ENCODE data around the gene ENPEP.
A peak's percentile ranks its signal among the peaks of the same experiment; 100 is the strongest.
"Not testable (repeated sequence)": the region's sequence is repeated elsewhere in the genome, so short reads cannot be mapped to it uniquely, and the experiment has no call there.

The ENPEP gene

DNA sequence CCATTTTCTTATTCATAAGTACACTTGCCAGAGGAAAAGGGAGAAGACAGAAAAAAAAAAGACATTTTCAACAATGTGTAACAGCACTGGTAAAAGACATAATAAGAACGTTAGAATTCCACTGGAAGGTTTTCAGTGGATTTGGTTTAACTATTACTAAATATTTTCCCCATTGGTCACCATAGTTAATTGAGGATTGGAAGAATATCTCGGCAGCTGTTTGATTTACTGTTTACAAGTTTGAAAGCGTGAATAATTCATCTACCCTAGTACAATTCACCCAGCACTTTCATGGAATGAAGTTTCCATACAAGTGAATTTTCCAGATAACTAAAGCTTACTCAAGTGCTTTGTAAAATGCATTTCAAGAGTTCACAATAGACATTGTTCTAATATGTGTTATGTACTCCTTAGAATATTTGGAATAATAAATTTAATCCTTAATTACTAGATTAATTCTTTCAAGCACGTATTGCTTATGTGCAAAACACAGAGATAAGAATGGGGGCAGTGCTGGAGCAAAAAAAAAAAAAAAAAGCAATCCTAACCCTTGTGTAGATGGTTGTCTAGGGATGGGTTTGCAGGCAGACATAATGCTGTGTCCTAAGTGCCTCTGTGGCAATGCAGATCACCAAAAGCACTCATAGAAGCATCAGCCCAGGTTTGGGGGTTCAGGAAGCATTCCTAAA is 57.1 kb downstream of the ENPEP start:
- Histone ChIP-seq H3K27me3 (ENCODE audit: control insufficient read depth, insufficient read depth, low read length) (no peaks in the 10 kb centered on the region), H3K4me2 (ENCODE audit: low read length) (peak overlapping the region; percentile 61), H3K4me1 (ENCODE audit: control insufficient read depth, insufficient read depth, low read length) (peaks cover 18% of the 10 kb centered on the region), H3K9ac (ENCODE audit: low read depth, low read length) (peak overlapping the region; percentile 62), H3K4me3 (ENCODE audit: low read length) (peak overlapping the region; percentile 34), H3K36me3 (ENCODE audit: insufficient read depth, low read length) (no peaks in the 10 kb centered on the region), H3K9me3 (replicated peaks; ENCODE audit: low read length) (no peaks in the 10 kb centered on the region)

- H3K36me3 ChIP-seq (ENCODE audit: insufficient read depth, low read length): no peaks in the 10 kb centered on the region
- H3K4me2 ChIP-seq (ENCODE audit: low read length): peak overlapping the region; percentile 61
- H3K4me3 ChIP-seq (ENCODE audit: low read length): peak overlapping the region; percentile 34
- peaks cover 18% of the 10 kb centered on the region for H3K4me1 ChIP-seq (ENCODE audit: control insufficient read depth, insufficient read depth, low read length)
- no peaks in the 10 kb centered on the region for H3K9me3 ChIP-seq (replicated peaks; ENCODE audit: low read length)
- H3K9ac ChIP-seq (ENCODE audit: low read depth, low read length): peak overlapping the region; percentile 62
- no peaks in the 10 kb centered on the region for H3K27me3 ChIP-seq (ENCODE audit: control insufficient read depth, insufficient read depth, low read length)
These were observed 57.6 kb downstream of the ENPEP start for GRCh38 chr4:110533590-110533910.

DNA sequence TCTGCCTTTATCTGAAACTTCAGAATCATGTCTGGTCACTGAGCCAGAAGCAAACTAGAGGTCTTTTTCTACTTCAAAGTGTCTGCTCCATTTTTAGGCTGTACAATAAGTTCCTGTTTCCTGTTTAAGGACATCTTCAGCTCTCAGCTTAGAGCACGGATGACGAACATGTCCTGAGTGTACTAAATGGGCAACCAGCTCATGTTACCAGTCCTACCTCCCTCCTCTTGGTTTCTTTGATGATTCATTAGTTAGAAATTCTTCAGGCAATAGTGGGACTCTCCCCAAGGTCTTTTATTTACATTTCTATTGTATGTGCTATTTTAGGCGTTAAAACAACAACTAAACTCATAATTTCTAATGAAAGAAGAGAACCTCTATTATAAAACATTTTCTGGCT is 58.0 kb downstream of the ENPEP start:
- H3K36me3 ChIP-seq (ENCODE audit: insufficient read depth, low read length): no peaks in the 10 kb centered on the region
- peak overlapping the region; percentile 61 for H3K4me2 ChIP-seq (ENCODE audit: low read length)
- H3K4me3 ChIP-seq (ENCODE audit: low read length): peak overlapping the region; percentile 34
- H3K27me3 ChIP-seq (ENCODE audit: control insufficient read depth, insufficient read depth, low read length): no peaks in the 10 kb centered on the region
- H3K9ac ChIP-seq (ENCODE audit: low read depth, low read length): peak overlapping the region; percentile 62
- no peaks in the 10 kb centered on the region for H3K9me3 ChIP-seq (replicated peaks; ENCODE audit: low read length)
- peaks cover 18% of the 10 kb centered on the region for H3K4me1 ChIP-seq (ENCODE audit: control insufficient read depth, insufficient read depth, low read length)

- Histone ChIP-seq H3K9me3 (replicated peaks; ENCODE audit: low read length) (no peaks in the 10 kb centered on the region), H3K9ac (ENCODE audit: low read depth, low read length) (no peak overlapping the region), H3K4me3 (ENCODE audit: low read length) (peak overlapping the region; percentile 3)
These were observed 64.6 kb downstream of the ENPEP start for GRCh38 chr4:110540581-110540980.

DNA sequence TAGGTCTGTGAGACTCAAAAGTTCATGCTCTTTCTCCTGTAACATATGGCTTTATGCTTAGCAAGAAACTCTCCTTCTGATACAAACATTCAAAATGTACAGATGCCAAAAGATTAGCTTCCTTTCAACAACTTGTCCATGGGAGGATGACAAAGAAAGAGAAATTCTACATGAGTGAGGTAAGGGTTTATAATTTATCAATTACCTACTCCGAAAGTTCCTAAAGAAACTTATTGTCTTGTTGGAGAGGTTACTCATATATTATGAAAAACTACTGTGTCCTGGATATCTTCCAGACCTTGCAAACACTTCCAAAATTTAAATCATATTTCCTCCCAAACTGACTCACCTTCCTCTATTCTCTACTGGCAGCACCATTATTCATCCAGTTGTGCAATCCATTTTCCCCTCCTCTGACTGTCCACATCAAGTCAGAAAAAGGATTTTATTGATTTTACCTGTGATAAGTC is 65.1 kb downstream of the ENPEP start:
- Histone ChIP-seq H3K4me2 (ENCODE audit: low read length) (peak overlapping the region; percentile 49), H3K9ac (ENCODE audit: low read depth, low read length) (no peak overlapping the region), H3K27me3 (ENCODE audit: control insufficient read depth, insufficient read depth, low read length) (no peaks in the 10 kb centered on the region), H3K4me1 (ENCODE audit: control insufficient read depth, insufficient read depth, low read length) (peaks cover 18% of the 10 kb centered on the region), H3K4me3 (ENCODE audit: low read length) (peak overlapping the region; percentile 3), H3K9me3 (replicated peaks; ENCODE audit: low read length) (no peaks in the 10 kb centered on the region), H3K36me3 (ENCODE audit: insufficient read depth, low read length) (no peaks in the 10 kb centered on the region)

More at GRCh38 chr4:110540581-110540980, 64.6 kb downstream of the ENPEP start:
- Histone ChIP-seq H3K4me1 (ENCODE audit: control insufficient read depth, insufficient read depth, low read length) (peaks cover 18% of the 10 kb centered on the region), H3K4me2 (ENCODE audit: low read length) (peak overlapping the region; percentile 49), H3K27me3 (ENCODE audit: control insufficient read depth, insufficient read depth, low read length) (no peaks in the 10 kb centered on the region), H3K36me3 (ENCODE audit: insufficient read depth, low read length) (no peaks in the 10 kb centered on the region)

DNA sequence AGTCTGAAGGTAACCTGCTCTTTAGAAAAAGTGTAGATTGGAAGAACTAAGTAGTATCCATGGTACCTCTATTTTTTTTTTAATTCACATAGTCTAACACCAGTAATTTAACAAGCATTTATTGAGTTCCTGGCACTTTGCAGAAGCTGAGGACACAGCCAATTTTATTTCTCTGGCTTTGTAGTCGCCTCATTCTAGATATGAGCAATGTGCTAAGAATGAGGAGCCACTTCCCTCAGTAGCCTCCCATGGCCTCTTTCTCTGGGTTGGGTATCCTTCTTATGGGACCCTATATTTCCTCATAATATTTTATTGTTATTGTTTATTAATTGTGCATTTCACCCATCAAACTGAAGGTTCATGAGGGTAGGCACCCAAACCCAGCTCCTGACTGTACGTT is 67.6 kb downstream of the ENPEP start:
- peaks cover 18% of the 10 kb centered on the region for H3K4me1 ChIP-seq (ENCODE audit: control insufficient read depth, insufficient read depth, low read length)
- H3K27me3 ChIP-seq (ENCODE audit: control insufficient read depth, insufficient read depth, low read length): no peaks in the 10 kb centered on the region
- no peak overlapping the region for H3K9ac ChIP-seq (ENCODE audit: low read depth, low read length)
- no peaks in the 10 kb centered on the region for H3K9me3 ChIP-seq (replicated peaks; ENCODE audit: low read length)
- H3K36me3 ChIP-seq (ENCODE audit: insufficient read depth, low read length): no peaks in the 10 kb centered on the region
- H3K4me3 ChIP-seq (ENCODE audit: low read length): no peak overlapping the region
- no peak overlapping the region for H3K4me2 ChIP-seq (ENCODE audit: low read length)

- H3K4me1 ChIP-seq (ENCODE audit: control insufficient read depth, insufficient read depth, low read length): peaks cover 18% of the 10 kb centered on the region
- H3K27me3 ChIP-seq (ENCODE audit: control insufficient read depth, insufficient read depth, low read length): no peaks in the 10 kb centered on the region
These were observed 68.6 kb downstream of the ENPEP start for GRCh38 chr4:110544594-110544993.

GRCh38 chr4:110550260-110550659 is 74.3 kb downstream of the ENPEP start:
- peak overlapping the region; percentile 36 for H3K4me2 ChIP-seq (ENCODE audit: low read length)
- no peak overlapping the region for H3K4me3 ChIP-seq (ENCODE audit: low read length)
- H3K9ac ChIP-seq (ENCODE audit: low read depth, low read length): no peak overlapping the region
- peaks cover 12% of the 10 kb centered on the region for H3K4me1 ChIP-seq (ENCODE audit: control insufficient read depth, insufficient read depth, low read length)
- H3K9me3 ChIP-seq (replicated peaks; ENCODE audit: low read length): no peaks in the 10 kb centered on the region
- no peaks in the 10 kb centered on the region for H3K36me3 ChIP-seq (ENCODE audit: insufficient read depth, low read length)
- no peaks in the 10 kb centered on the region for H3K27me3 ChIP-seq (ENCODE audit: control insufficient read depth, insufficient read depth, low read length)

More at GRCh38 chr4:110544594-110544993, 68.6 kb downstream of the ENPEP start:
- H3K4me2 ChIP-seq (ENCODE audit: low read length): no peak overlapping the region
- no peak overlapping the region for H3K9ac ChIP-seq (ENCODE audit: low read depth, low read length)
- no peak overlapping the region for H3K4me3 ChIP-seq (ENCODE audit: low read length)
- no peaks in the 10 kb centered on the region for H3K9me3 ChIP-seq (replicated peaks; ENCODE audit: low read length)
- H3K36me3 ChIP-seq (ENCODE audit: insufficient read depth, low read length): no peaks in the 10 kb centered on the region

DNA sequence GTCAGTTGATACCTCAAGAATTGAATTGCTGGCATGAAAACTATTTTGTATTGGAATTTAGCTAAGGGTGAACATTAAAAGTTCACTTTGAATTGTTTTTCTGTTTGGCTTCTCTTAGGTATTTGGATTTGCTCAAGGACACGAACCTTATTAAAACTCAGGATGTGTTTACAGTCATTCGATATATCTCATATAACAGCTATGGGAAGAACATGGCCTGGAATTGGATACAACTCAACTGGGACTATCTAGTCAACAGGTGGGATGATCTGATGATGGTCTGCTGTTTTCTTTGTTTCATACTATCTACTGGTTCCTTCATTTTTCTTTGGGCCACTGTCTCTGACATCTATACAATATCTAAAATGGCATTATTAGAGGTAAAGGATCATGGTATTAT is 77.2 kb downstream of the ENPEP start:
- no peak overlapping the region for H3K4me2 ChIP-seq (ENCODE audit: low read length)
- no peak overlapping the region for H3K9ac ChIP-seq (ENCODE audit: low read depth, low read length)
- no peaks in the 10 kb centered on the region for H3K27me3 ChIP-seq (ENCODE audit: control insufficient read depth, insufficient read depth, low read length)
- H3K4me3 ChIP-seq (ENCODE audit: low read length): no peak overlapping the region
- no peaks in the 10 kb centered on the region for H3K36me3 ChIP-seq (ENCODE audit: insufficient read depth, low read length)
- peaks cover 12% of the 10 kb centered on the region for H3K4me1 ChIP-seq (ENCODE audit: control insufficient read depth, insufficient read depth, low read length)
- H3K9me3 ChIP-seq (replicated peaks; ENCODE audit: low read length): no peaks in the 10 kb centered on the region

DNA sequence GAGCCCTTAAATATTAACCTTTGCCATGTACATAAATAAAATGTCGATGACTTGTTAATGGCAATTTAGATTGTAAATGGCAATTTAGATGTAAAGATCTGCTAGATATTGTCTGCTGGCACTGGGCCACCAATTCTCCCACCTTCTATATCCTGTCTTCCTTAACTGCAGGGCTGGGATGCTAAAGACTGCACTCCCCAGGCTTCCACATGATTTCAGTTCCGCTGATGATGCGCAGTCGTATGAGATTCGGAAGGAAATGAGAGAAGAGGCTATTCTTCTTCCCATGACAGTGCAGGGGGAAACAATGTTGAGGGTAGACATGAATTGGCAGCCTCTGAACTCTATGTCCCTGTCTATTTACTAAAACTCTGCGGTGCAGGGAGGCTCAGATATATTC is 91.3 kb downstream of the ENPEP start:
- Histone ChIP-seq H3K4me1 (ENCODE audit: control insufficient read depth, insufficient read depth, low read length) (no peaks in the 10 kb centered on the region), H3K9ac (ENCODE audit: low read depth, low read length) (no peak overlapping the region), H3K27me3 (ENCODE audit: control insufficient read depth, insufficient read depth, low read length) (no peaks in the 10 kb centered on the region)

DNA sequence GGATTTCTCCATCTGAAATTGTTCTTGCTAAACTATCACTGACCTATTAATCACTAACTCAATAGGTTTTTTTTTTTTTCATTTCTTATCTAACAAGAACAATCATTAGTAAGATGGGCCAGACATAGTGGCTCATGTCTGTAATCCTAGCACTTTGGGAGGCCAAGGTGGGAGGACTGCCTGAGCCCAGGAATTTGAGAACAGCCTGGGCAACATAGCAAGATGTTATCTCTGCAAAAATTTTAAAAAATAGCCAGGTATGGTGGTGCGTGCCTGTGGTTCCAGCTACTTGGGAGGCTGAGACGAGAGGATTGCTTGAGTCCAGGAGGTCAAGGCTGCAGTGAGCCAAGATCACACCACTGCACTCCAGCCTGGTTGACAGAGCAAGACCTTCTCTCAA is 100.7 kb downstream of the ENPEP start:
- not testable (repeated sequence) for H3K36me3 ChIP-seq (ENCODE audit: insufficient read depth, low read length); H3K4me2 ChIP-seq (ENCODE audit: low read length); H3K27me3 ChIP-seq (ENCODE audit: control insufficient read depth, insufficient read depth, low read length); H3K4me1 ChIP-seq (ENCODE audit: control insufficient read depth, insufficient read depth, low read length); H3K9ac ChIP-seq (ENCODE audit: low read depth, low read length); H3K4me3 ChIP-seq (ENCODE audit: low read length); H3K9me3 ChIP-seq (replicated peaks; ENCODE audit: low read length)

More for the DNA sequence above, 91.3 kb downstream of the ENPEP start:
- Histone ChIP-seq H3K9me3 (replicated peaks; ENCODE audit: low read length) (no peaks in the 10 kb centered on the region), H3K4me3 (ENCODE audit: low read length) (no peak overlapping the region), H3K4me2 (ENCODE audit: low read length) (no peak overlapping the region), H3K36me3 (ENCODE audit: insufficient read depth, low read length) (no peaks in the 10 kb centered on the region)

- Histone ChIP-seq H3K36me3 (ENCODE audit: insufficient read depth, low read length) (no peaks in the 10 kb centered on the region), H3K4me2 (ENCODE audit: low read length) (peak overlapping the region; percentile 69), H3K9me3 (replicated peaks; ENCODE audit: low read length) (no peaks in the 10 kb centered on the region), H3K27me3 (ENCODE audit: control insufficient read depth, insufficient read depth, low read length) (no peaks in the 10 kb centered on the region), H3K4me1 (ENCODE audit: control insufficient read depth, insufficient read depth, low read length) (no peaks in the 10 kb centered on the region), H3K4me3 (ENCODE audit: low read length) (peak overlapping the region; percentile 53), H3K9ac (ENCODE audit: low read depth, low read length) (peak overlapping the region; percentile 13)
These were observed 110.3 kb downstream of the ENPEP start for GRCh38 chr4:110586131-110586850.
